ENCODE measurements around the gene PDE2A. TPM values are rescaled to one million over a fixed set of nuclear protein-coding genes. Genes with fewer than 3 reads are reported as not detected.

Gene PDE2A
- total RNA-seq, 1 experiment from 2014 or later = 1.1 TPM

DNA sequence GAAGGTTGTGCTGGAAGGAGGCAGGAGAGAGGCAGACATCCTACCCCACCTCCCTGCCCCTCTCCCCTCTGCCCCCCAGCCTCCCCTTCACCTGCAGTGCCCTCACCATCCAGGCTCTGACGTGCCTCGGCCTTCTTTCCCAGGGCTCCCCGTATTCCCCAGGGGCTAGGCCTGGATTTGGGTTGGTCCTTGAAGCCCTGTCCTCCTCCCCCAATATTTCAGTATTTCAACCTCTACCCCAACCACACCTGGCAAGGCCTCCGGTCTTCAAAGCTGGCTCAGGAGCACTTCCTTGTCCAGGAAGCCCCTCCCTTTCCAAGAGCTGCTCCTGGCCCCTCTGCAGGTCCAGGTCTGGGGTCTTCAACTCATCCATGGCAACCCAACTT, 8.6 kb upstream of the PDE2A start:
- Mint-ChIP-seq H3K27ac (ENCODE audit: unreplicated experiment) (no peak overlapping the region), H3K36me3 (ENCODE audit: insufficient read depth, unreplicated experiment) (peaks cover 34% of the 10 kb centered on the region), H3K27me3 (ENCODE audit: unreplicated experiment) (peaks cover 37% of the 10 kb centered on the region), H3K9me3 (ENCODE audit: low read depth, unreplicated experiment) (no peaks in the 10 kb centered on the region), H3K4me3 (ENCODE audit: low read depth, unreplicated experiment) (no peak overlapping the region), H3K4me1 (ENCODE audit: low read depth, unreplicated experiment) (no peaks in the 10 kb centered on the region)
- TF ChIP-seq, protein P1, sequence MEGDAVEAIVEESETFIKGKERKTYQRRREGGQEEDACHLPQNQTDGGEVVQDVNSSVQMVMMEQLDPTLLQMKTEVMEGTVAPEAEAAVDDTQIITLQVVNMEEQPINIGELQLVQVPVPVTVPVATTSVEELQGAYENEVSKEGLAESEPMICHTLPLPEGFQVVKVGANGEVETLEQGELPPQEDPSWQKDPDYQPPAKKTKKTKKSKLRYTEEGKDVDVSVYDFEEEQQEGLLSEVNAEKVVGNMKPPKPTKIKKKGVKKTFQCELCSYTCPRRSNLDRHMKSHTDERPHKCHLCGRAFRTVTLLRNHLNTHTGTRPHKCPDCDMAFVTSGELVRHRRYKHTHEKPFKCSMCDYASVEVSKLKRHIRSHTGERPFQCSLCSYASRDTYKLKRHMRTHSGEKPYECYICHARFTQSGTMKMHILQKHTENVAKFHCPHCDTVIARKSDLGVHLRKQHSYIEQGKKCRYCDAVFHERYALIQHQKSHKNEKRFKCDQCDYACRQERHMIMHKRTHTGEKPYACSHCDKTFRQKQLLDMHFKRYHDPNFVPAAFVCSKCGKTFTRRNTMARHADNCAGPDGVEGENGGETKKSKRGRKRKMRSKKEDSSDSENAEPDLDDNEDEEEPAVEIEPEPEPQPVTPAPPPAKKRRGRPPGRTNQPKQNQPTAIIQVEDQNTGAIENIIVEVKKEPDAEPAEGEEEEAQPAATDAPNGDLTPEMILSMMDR (IDR thresholded peaks at IDR 0.05; ENCODE audit: unreplicated experiment) = no peak
- DNase-seq = no peak
- no TSS peak for BruUV-seq (replicated peaks)
- intact Hi-C loops (cut with micrococcal nuclease; ENCODE audit: unreplicated experiment) = loop anchor here (1.0 to 5.0 kb wide), 2 partner anchors 98 to 211 kb away; no protein-coding TSS in a partner anchor
- CTCF ChIA-PET = interaction anchor here (1.4 to 2.6 kb wide), 3 partner anchors 84 to 211 kb away, joined by 7 to 54 read pairs (median 10); no protein-coding TSS in a partner anchor

DNA sequence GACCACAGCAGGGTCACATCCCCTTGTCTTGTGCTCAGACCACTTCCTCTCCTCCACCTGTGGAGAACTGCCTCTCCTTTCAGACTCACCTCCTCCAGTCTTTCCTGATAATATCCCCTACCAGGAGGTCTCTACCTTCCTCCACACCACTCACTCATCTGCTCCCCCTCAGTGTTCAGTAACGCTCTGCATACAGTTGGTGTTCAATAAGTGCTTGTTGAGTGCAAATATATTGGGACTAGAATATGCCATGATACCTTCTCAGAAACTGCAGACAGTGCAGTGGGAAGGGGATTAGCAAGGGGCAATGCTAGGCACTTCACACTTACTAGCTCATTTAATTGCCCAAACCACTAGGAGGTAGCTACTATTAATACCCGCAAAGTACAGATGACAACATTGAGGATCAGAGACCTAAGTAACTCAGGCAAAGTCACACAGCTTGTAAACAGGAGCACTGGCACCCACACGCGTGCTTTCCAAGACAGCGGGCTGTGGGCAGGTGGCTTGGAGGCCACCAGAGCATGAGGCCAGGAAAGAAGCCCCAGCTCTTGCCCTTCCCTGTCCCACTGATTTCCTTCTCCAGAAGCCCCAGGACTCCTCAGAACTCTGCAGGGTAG, 8.1 kb upstream of the PDE2A start:
- H3K36me3 Mint-ChIP-seq (ENCODE audit: insufficient read depth, unreplicated experiment) = peaks cover 35% of the 10 kb centered on the region
- CTCF ChIA-PET = interaction anchor here (0.6 to 2.3 kb wide), 3 partner anchors 83 to 211 kb away, joined by 3 to 10 read pairs (median 7); no protein-coding TSS in a partner anchor
- no peaks in the 10 kb centered on the region for H3K9me3 Mint-ChIP-seq (ENCODE audit: low read depth, unreplicated experiment)
- BruUV-seq (replicated peaks) = no TSS peak
- no peak overlapping the region for H3K27ac Mint-ChIP-seq (ENCODE audit: unreplicated experiment)
- intact Hi-C loops (cut with micrococcal nuclease; ENCODE audit: unreplicated experiment) = loop anchor here (5.0 kb wide), 1 partner anchor 210 kb away; no protein-coding TSS in a partner anchor
- H3K4me3 Mint-ChIP-seq (ENCODE audit: low read depth, unreplicated experiment) = no peak overlapping the region
- DNase-seq = no peak
- TF ChIP-seq, protein P1 (IDR thresholded peaks at IDR 0.05; ENCODE audit: unreplicated experiment) = no peak
- no peaks in the 10 kb centered on the region for H3K4me1 Mint-ChIP-seq (ENCODE audit: low read depth, unreplicated experiment)
- H3K27me3 Mint-ChIP-seq (ENCODE audit: unreplicated experiment) = peaks cover 42% of the 10 kb centered on the region

DNA sequence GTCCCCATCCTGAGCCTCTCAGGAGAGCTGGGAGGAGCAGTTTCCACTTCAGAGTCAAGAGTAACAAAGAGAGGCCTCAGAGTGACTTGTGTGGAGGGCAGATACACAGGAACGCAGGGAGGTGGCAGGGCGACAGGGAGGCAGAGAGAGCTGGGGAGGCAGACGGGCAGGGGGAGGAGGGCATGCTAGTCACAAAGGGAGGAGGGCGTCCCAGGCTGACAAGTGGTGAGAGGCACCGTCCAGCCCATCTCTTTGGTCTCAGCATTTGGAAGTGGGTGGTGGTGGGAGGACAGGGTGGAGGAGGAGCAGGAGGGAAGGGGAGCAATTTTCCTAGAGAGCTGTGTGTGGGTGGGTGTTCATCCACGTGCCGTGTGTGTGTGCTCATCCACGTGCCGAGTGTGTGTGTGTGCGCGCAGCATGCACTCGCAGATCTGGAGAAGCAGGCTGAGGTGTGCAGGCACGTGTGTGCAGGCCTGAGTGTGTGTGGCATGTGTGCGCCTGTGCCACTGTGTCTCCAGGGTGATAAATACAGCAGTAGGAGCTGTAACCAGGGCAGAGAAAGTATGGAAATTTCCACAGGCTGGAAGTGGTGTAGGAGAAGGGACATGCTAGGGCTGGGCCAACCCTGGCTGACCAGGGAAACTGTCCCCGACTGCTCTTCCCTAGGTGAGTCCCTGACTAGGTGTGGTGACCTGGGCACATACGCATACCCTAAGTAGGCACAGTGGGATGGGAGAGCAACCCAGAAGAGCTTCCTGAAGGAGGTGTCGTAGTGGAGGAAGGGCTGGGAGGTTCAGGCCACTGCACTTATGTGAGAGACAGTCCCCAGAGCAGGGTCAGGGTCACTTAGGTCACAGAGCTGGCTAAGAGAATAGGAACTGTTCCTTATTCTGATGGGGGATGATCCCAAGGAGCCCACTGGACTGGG, 7.3 kb upstream of the PDE2A start:
- no peaks in the 10 kb centered on the region for H3K4me1 Mint-ChIP-seq (ENCODE audit: low read depth, unreplicated experiment)
- intact Hi-C loops (cut with micrococcal nuclease; ENCODE audit: unreplicated experiment) = loop anchor here (5.0 kb wide), 1 partner anchor 209 kb away; no protein-coding TSS in a partner anchor

More for the DNA sequence above, 7.3 kb upstream of the PDE2A start:
- H3K36me3 Mint-ChIP-seq (ENCODE audit: insufficient read depth, unreplicated experiment) = peaks cover 39% of the 10 kb centered on the region
- BruUV-seq (replicated peaks) = TSS peak; percentile 9
- H3K27me3 Mint-ChIP-seq (ENCODE audit: unreplicated experiment) = peaks cover 51% of the 10 kb centered on the region
- peak overlapping the region; percentile 6 for H3K27ac Mint-ChIP-seq (ENCODE audit: unreplicated experiment)
- no peak overlapping the region for H3K4me3 Mint-ChIP-seq (ENCODE audit: low read depth, unreplicated experiment)
- TF ChIP-seq, protein P1 (IDR thresholded peaks at IDR 0.05; ENCODE audit: unreplicated experiment) = no peak
- H3K9me3 Mint-ChIP-seq (ENCODE audit: low read depth, unreplicated experiment) = no peaks in the 10 kb centered on the region
- CTCF ChIA-PET = interaction anchor here (0.6 to 2.3 kb wide), 3 partner anchors 82 to 210 kb away, joined by 3 to 10 read pairs (median 7); no protein-coding TSS in a partner anchor
- no peak for DNase-seq

Data from Calu3 (cell line).